Activated T-cell treated with anti-CD3 and anti-CD28 coated beads, Interleukin-2, amount 50 U/mL, for 4 hours (primary cell): ENCODE measurements around the gene PCDHGA1. TPM values are rescaled to one million over a fixed set of nuclear protein-coding genes. Genes with fewer than 3 reads are reported as not detected.
A peak's percentile ranks its signal among the peaks of the same experiment; 100 is the strongest.
"Not testable (repeated sequence)": the region's sequence is repeated elsewhere in the genome, so short reads cannot be mapped to it uniquely, and the experiment has no call there.

Experiments used
- ATAC-seq, 2 donors: fragments of 200-7000 bp; cut with Tn5 transposase; one replicate each; pipeline ENCODE4 v1.10.0; 2021
- DNase-seq: peaks from one replicate; pipeline ENCODE4 v3.0.0-alpha.2; 2020
- H3K27me3 Mint-ChIP-seq: one replicate; pipeline ENCODE4 v1.8.0; 2021; ENCODE audit warnings: low read depth, mixed read lengths
- H3K36me3 Mint-ChIP-seq: one replicate; pipeline ENCODE4 v1.8.0; 2022; ENCODE audit warnings: mixed read lengths; ENCODE audit not compliant: insufficient read depth
- H3K4me1 Mint-ChIP-seq: one replicate; pipeline ENCODE4 v1.8.0; 2021; ENCODE audit warnings: low read depth, mixed read lengths
- H3K4me3 Mint-ChIP-seq: one replicate; pipeline ENCODE4 v1.8.0; 2021; ENCODE audit warnings: mild to moderate bottlenecking, moderate library complexity, mixed read lengths
- H3K9me3 Mint-ChIP-seq: one replicate; pipeline ENCODE4 v1.8.0; 2021; ENCODE audit warnings: mixed read lengths
- total RNA-seq, 3 donors: library from RNA; stranded (reverse); gene quantifications; one replicate each; pipeline ENCODE4 v1.2.1, GENCODE V29; 2021

PCDHGA1 gene
- under 1 TPM; 0.05 to 0.11 (median 0.11) TPM for total RNA-seq

GRCh38 chr5:141330299-141331080 lies at the start of gene PCDHGA1:
Gene PCDHGA1 (plus strand): TSS chr5:141330514.
- H3K4me3 Mint-ChIP-seq, result no peak within 1 kb of the TSS
- ATAC-seq, result no peak
- DNase-seq, result no peak
- peaks cover 2% of the 10 kb centered on the region for H3K36me3 Mint-ChIP-seq
- peaks cover 27% of the 10 kb centered on the region for H3K9me3 Mint-ChIP-seq
- peaks cover 2% of the 10 kb centered on the region for H3K4me1 Mint-ChIP-seq
- peaks cover 70% of the 10 kb centered on the region for H3K27me3 Mint-ChIP-seq

GRCh38 chr5:141298376-141298775 lies 31.9 kb upstream of the PCDHGA1 start:
- DNase-seq (no peak), ATAC-seq (no peak)
- Mint-ChIP-seq H3K27me3 (no peaks in the 10 kb centered on the region), H3K9me3 (peaks cover 55% of the 10 kb centered on the region), H3K4me3 (no peak overlapping the region), H3K36me3 (peaks cover 39% of the 10 kb centered on the region), H3K4me1 (no peaks in the 10 kb centered on the region)

GRCh38 chr5:141303756-141304155 lies 26.6 kb upstream of the PCDHGA1 start, which contains the start of gene SLC25A2:
Gene SLC25A2 (minus strand): TSS chr5:141304049. CDS start chr5:141303865, 184 bp downstream.
- Mint-ChIP-seq H3K4me3 (no peak within 1 kb of the TSS), H3K4me1 (no peaks in the 10 kb centered on the region), H3K36me3 (peaks cover 22% of the 10 kb centered on the region), H3K27me3 (no peaks in the 10 kb centered on the region), H3K9me3 (peaks cover 45% of the 10 kb centered on the region)
- no peak for DNase-seq
- no peak for ATAC-seq

GRCh38 chr5:141306630-141307029 lies 23.7 kb upstream of the PCDHGA1 start:
- no peak overlapping the region for H3K4me3 Mint-ChIP-seq
- H3K9me3 Mint-ChIP-seq, result peaks cover 53% of the 10 kb centered on the region
- H3K36me3 Mint-ChIP-seq, result peaks cover 21% of the 10 kb centered on the region
- no peaks in the 10 kb centered on the region for H3K27me3 Mint-ChIP-seq
- ATAC-seq, result no peak
- DNase-seq, result no peak
- H3K4me1 Mint-ChIP-seq, result no peaks in the 10 kb centered on the region

GRCh38 chr5:141313711-141314110 lies 16.6 kb upstream of the PCDHGA1 start:
- H3K27me3 Mint-ChIP-seq, result no peaks in the 10 kb centered on the region
- peaks cover 44% of the 10 kb centered on the region for H3K36me3 Mint-ChIP-seq
- ATAC-seq (no peak), DNase-seq (no peak)
- no peak overlapping the region for H3K4me3 Mint-ChIP-seq
- H3K4me1 Mint-ChIP-seq, result peaks cover 9% of the 10 kb centered on the region
- peaks cover 58% of the 10 kb centered on the region for H3K9me3 Mint-ChIP-seq

- not testable (repeated sequence) for H3K4me3 Mint-ChIP-seq, H3K27me3 Mint-ChIP-seq, DNase-seq, ATAC-seq
- H3K36me3 Mint-ChIP-seq, result peaks cover 59% of the 10 kb centered on the region
- peaks cover 61% of the 10 kb centered on the region for H3K9me3 Mint-ChIP-seq
- peaks cover 28% of the 10 kb centered on the region for H3K4me1 Mint-ChIP-seq
Measured at GRCh38 chr5:141316963-141317362, 13.4 kb upstream of the PCDHGA1 start.

- peaks cover 2% of the 10 kb centered on the region for H3K27me3 Mint-ChIP-seq
- no peak for DNase-seq
- no peak for ATAC-seq
- peaks cover 47% of the 10 kb centered on the region for H3K36me3 Mint-ChIP-seq
- peaks cover 52% of the 10 kb centered on the region for H3K9me3 Mint-ChIP-seq
- peaks cover 28% of the 10 kb centered on the region for H3K4me1 Mint-ChIP-seq
- peak overlapping the region; percentile 98 for H3K4me3 Mint-ChIP-seq
Measured at GRCh38 chr5:141319202-141319601, 11.1 kb upstream of the PCDHGA1 start.

- Mint-ChIP-seq H3K9me3 (peaks cover 47% of the 10 kb centered on the region), H3K4me1 (peaks cover 28% of the 10 kb centered on the region), H3K36me3 (peaks cover 45% of the 10 kb centered on the region), H3K27me3 (peaks cover 3% of the 10 kb centered on the region), H3K4me3 (peak overlapping the region; percentile 98)
- no peak for DNase-seq
- no peak for ATAC-seq
Measured at GRCh38 chr5:141319699-141320098, 10.6 kb upstream of the PCDHGA1 start.

GRCh38 chr5:141320225-141321169 lies 9.8 kb upstream of the PCDHGA1 start, which contains the start of gene TAF7:
Gene TAF7 (minus strand): TSS chr5:141320784. CDS start chr5:141320044, 740 bp downstream.
- Mint-ChIP-seq H3K36me3 (peaks cover 37% of the 10 kb centered on the region), H3K27me3 (peaks cover 3% of the 10 kb centered on the region), H3K4me3 (peak within 1 kb of the TSS; percentile 98), H3K4me1 (peaks cover 27% of the 10 kb centered on the region), H3K9me3 (peaks cover 39% of the 10 kb centered on the region)
- ATAC-seq (peak; percentile 96 to 98), DNase-seq (peak; percentile 89)

GRCh38 chr5:141322261-141322660 lies 8.1 kb upstream of the PCDHGA1 start:
- Mint-ChIP-seq H3K4me1 (peaks cover 26% of the 10 kb centered on the region), H3K36me3 (peaks cover 30% of the 10 kb centered on the region), H3K4me3 (no peak overlapping the region), H3K27me3 (peaks cover 13% of the 10 kb centered on the region), H3K9me3 (peaks cover 35% of the 10 kb centered on the region)
- ATAC-seq (no peak), DNase-seq (no peak)

GRCh38 chr5:141326088-141326854 lies 4.0 kb upstream of the PCDHGA1 start:
- Mint-ChIP-seq H3K27me3 (peaks cover 41% of the 10 kb centered on the region), H3K36me3 (peaks cover 2% of the 10 kb centered on the region), H3K9me3 (peaks cover 12% of the 10 kb centered on the region), H3K4me3 (peak overlapping the region; percentile 90), H3K4me1 (peaks cover 2% of the 10 kb centered on the region)
- ATAC-seq (peak; percentile 95 to 99), DNase-seq (peak; percentile 60)

GRCh38 chr5:141328231-141328630 lies 2.1 kb upstream of the PCDHGA1 start:
- no peak for DNase-seq
- H3K4me3 Mint-ChIP-seq, result no peak overlapping the region
- H3K27me3 Mint-ChIP-seq, result peaks cover 55% of the 10 kb centered on the region
- H3K4me1 Mint-ChIP-seq, result peaks cover 2% of the 10 kb centered on the region
- H3K9me3 Mint-ChIP-seq, result peaks cover 11% of the 10 kb centered on the region
- ATAC-seq, result no peak
- peaks cover 2% of the 10 kb centered on the region for H3K36me3 Mint-ChIP-seq

- not testable (repeated sequence) for H3K4me1 Mint-ChIP-seq, H3K4me3 Mint-ChIP-seq, H3K36me3 Mint-ChIP-seq, DNase-seq, ATAC-seq
- H3K9me3 Mint-ChIP-seq, result peaks cover 44% of the 10 kb centered on the region
- peaks cover 74% of the 10 kb centered on the region for H3K27me3 Mint-ChIP-seq
Measured at GRCh38 chr5:141332571-141332970, 2.3 kb downstream of the PCDHGA1 start.
